ENCODE data around the gene PTPRCAP. TPM values are rescaled to one million over a fixed set of nuclear protein-coding genes. Genes with fewer than 3 reads are reported as not detected.

PTPRCAP gene
- polyA plus RNA-seq, 3 donors, result 2.1 to 14.3 (median 2.8) TPM

GRCh38 chr11:67423891-67424613 lies 13.4 kb downstream of the PTPRCAP start:
- H3K27me3 Mint-ChIP-seq (ENCODE audit: low read depth in 3 of 3), result peaks cover 8 to 15% (median 14%) of the 10 kb centered on the region in 3 donors
- Histone ChIP-seq H3K4me1 (ENCODE audit: control insufficient read depth in 1 of 2, insufficient read depth in 2 of 2, low read length in 2 of 2) (peaks cover 26 to 39% of the 10 kb centered on the region in 2 donors), H3K79me2 (ENCODE audit: insufficient read depth, low read length) (peaks cover 6% of the 10 kb centered on the region), H3K4me3 (replicated peaks in 1 of 3; ENCODE audit: low read depth in 2 of 3, low read length in 3 of 3) (no peak overlapping the region), H3K27me3 (ENCODE audit: control insufficient read depth in 2 of 2, insufficient read depth in 2 of 2, low read length in 2 of 2) (peaks cover 0 to 12% of the 10 kb centered on the region in 2 donors), H3K4me2 (replicated peaks; ENCODE audit: extremely low read depth, low read length, poor library complexity, severe bottlenecking) (no peak overlapping the region), H3K36me3 (replicated peaks in 1 of 2; ENCODE audit: control insufficient read depth in 1 of 2, insufficient read depth in 2 of 2, low read length in 2 of 2) (no peaks in the 10 kb centered on the region), H3K9ac (ENCODE audit: insufficient read depth, low read length, poor library complexity, severe bottlenecking) (no peak overlapping the region), H3K9me3 (replicated peaks in 1 of 2; ENCODE audit: control insufficient read depth in 1 of 2, insufficient read depth in 1 of 2, low read length in 2 of 2) (no peaks in the 10 kb centered on the region), H4K20me1 (ENCODE audit: insufficient read depth, low read length) (no peaks in the 10 kb centered on the region), H3K27ac (ENCODE audit: low read depth in 1 of 2, low read length in 2 of 2) (no peak overlapping the region), H2AFZ (ENCODE audit: insufficient read depth, low read depth, low read length, poor library complexity, severe bottlenecking) (no peak overlapping the region)
- WGBS (ENCODE audit: insufficient coverage), result 90% methylated on average over 34 of the region's 34 CpGs
- peak overlapping the region in 2 of 7 donors; percentile 33 to 40 for H3K27ac Mint-ChIP-seq
- no peak overlapping the region for H3K4me3 Mint-ChIP-seq
- intact Hi-C loops (cut with micrococcal nuclease), result no loop called here
- peaks cover 0 to 2% (median 0%) of the 10 kb centered on the region in 7 donors for H3K9me3 Mint-ChIP-seq
- peaks cover 25% of the 10 kb centered on the region for H3K4me1 Mint-ChIP-seq
- TF ChIP-seq, protein P1, sequence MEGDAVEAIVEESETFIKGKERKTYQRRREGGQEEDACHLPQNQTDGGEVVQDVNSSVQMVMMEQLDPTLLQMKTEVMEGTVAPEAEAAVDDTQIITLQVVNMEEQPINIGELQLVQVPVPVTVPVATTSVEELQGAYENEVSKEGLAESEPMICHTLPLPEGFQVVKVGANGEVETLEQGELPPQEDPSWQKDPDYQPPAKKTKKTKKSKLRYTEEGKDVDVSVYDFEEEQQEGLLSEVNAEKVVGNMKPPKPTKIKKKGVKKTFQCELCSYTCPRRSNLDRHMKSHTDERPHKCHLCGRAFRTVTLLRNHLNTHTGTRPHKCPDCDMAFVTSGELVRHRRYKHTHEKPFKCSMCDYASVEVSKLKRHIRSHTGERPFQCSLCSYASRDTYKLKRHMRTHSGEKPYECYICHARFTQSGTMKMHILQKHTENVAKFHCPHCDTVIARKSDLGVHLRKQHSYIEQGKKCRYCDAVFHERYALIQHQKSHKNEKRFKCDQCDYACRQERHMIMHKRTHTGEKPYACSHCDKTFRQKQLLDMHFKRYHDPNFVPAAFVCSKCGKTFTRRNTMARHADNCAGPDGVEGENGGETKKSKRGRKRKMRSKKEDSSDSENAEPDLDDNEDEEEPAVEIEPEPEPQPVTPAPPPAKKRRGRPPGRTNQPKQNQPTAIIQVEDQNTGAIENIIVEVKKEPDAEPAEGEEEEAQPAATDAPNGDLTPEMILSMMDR (IDR thresholded peaks at IDR 0.05), result no peak
- DNase-seq, result no peak
- no peaks in the 10 kb centered on the region for H3K36me3 Mint-ChIP-seq

- Histone ChIP-seq H3K4me1 (ENCODE audit: control insufficient read depth in 1 of 2, insufficient read depth in 2 of 2, low read length in 2 of 2) (peaks cover 27 to 40% of the 10 kb centered on the region in 2 donors), H3K9ac (ENCODE audit: insufficient read depth, low read length, poor library complexity, severe bottlenecking) (no peak overlapping the region), H2AFZ (ENCODE audit: insufficient read depth, low read depth, low read length, poor library complexity, severe bottlenecking) (no peak overlapping the region), H4K20me1 (ENCODE audit: insufficient read depth, low read length) (no peaks in the 10 kb centered on the region), H3K9me3 (replicated peaks in 1 of 2; ENCODE audit: control insufficient read depth in 1 of 2, insufficient read depth in 1 of 2, low read length in 2 of 2) (no peaks in the 10 kb centered on the region), H3K27me3 (ENCODE audit: control insufficient read depth in 2 of 2, insufficient read depth in 2 of 2, low read length in 2 of 2) (peaks cover 0 to 17% of the 10 kb centered on the region in 2 donors), H3K79me2 (ENCODE audit: insufficient read depth, low read length) (peaks cover under 1% of the 10 kb centered on the region), H3K27ac (ENCODE audit: low read depth in 1 of 2, low read length in 2 of 2) (no peak overlapping the region), H3K36me3 (replicated peaks in 1 of 2; ENCODE audit: control insufficient read depth in 1 of 2, insufficient read depth in 2 of 2, low read length in 2 of 2) (no peaks in the 10 kb centered on the region), H3K4me3 (replicated peaks in 1 of 3; ENCODE audit: low read depth in 2 of 3, low read length in 3 of 3) (no peak overlapping the region), H3K4me2 (replicated peaks; ENCODE audit: extremely low read depth, low read length, poor library complexity, severe bottlenecking) (no peak overlapping the region)
- 95% methylated on average over 12 of the region's 13 CpGs for WGBS (ENCODE audit: insufficient coverage)
- Mint-ChIP-seq H3K27ac (no peak overlapping the region), H3K27me3 (ENCODE audit: low read depth in 3 of 3) (peaks cover 9 to 20% (median 20%) of the 10 kb centered on the region in 3 donors), H3K4me3 (peak overlapping the region in 1 of 2 donors; percentile 12), H3K4me1 (peaks cover 25% of the 10 kb centered on the region), H3K9me3 (no peaks in the 10 kb centered on the region), H3K36me3 (no peaks in the 10 kb centered on the region)
- TF ChIP-seq, protein P1 (IDR thresholded peaks at IDR 0.05), result no peak
- no peak for DNase-seq
- intact Hi-C loops (cut with micrococcal nuclease), result no loop called here
Observed at GRCh38 chr11:67423466-67423865, 14.0 kb downstream of the PTPRCAP start.
